HEK293 (cell line): ENCODE data around the gene PPP1R18.

ENCODE experiments used
- CTCF ChIP-seq: fragments of 450-650 bp; formaldehyde crosslinking; IDR thresholded peaks from 2 replicates; pipeline ENCODE4 v1.5.1; 2016; ENCODE audit warnings: missing biosample characterization, missing genetic modification characterization
- GLI4 ChIP-seq: fragments of 450-650 bp; formaldehyde crosslinking; IDR thresholded peaks from 2 replicates; pipeline ENCODE4 v1.5.1; 2016; ENCODE audit warnings: missing biosample characterization, missing genetic modification characterization
- ZBTB11 ChIP-seq: fragments of 450-650 bp; formaldehyde crosslinking; conservative IDR thresholded peaks from 2 replicates; pipeline ENCODE4 v1.5.1; 2016; ENCODE audit warnings: low read depth, missing biosample characterization, missing genetic modification characterization
- ZBTB17 ChIP-seq: fragments of 450-650 bp; formaldehyde crosslinking; IDR thresholded peaks from 2 replicates; pipeline ENCODE4 v1.5.1; 2016; ENCODE audit warnings: missing biosample characterization, missing genetic modification characterization
- ZFP3 ChIP-seq: fragments of 450-650 bp; formaldehyde crosslinking; IDR thresholded peaks from 2 replicates; pipeline ENCODE4 v1.5.1; 2016; ENCODE audit warnings: low read depth, missing biosample characterization, missing genetic modification characterization
- ZNF148 ChIP-seq: fragments of 450-650 bp; formaldehyde crosslinking; IDR thresholded peaks from 2 replicates; pipeline ENCODE4 v1.5.0; 2017; ENCODE audit warnings: missing biosample characterization, missing genetic modification characterization, borderline replicate concordance
- ZNF274 ChIP-seq, 2 experiments: fragments of 200-500 bp in 1 of 2; fragments of 450-650 bp in 1 of 2; sonication (Bioruptor generic) in 1 of 2; formaldehyde crosslinking in 1 of 2; IDR thresholded peaks; 2 replicates each; pipeline versions ENCODE4 v1.5.1 to v1.6.1; 2014 to 2016; ENCODE audit warnings: borderline replicate concordance in 1 of 2, inconsistent platforms in 1 of 2, low read length in 1 of 2, missing biosample characterization in 1 of 2, missing genetic modification characterization in 1 of 2
- ZNF311 ChIP-seq: fragments of 450-650 bp; formaldehyde crosslinking; IDR thresholded peaks from 2 replicates; pipeline ENCODE4 v1.5.1; 2017; ENCODE audit warnings: missing biosample characterization, missing genetic modification characterization, borderline replicate concordance
- TF ChIP-seq, protein P1 (sequence below): fragments of 450-650 bp; formaldehyde crosslinking; IDR thresholded peaks from 2 replicates; pipeline ENCODE4 v1.5.1; 2016; ENCODE audit warnings: missing biosample characterization, missing genetic modification characterization

GRCh38 chr6:30670760-30671527, 15.5 kb downstream of the PPP1R18 start:
- TF ChIP-seq ZBTB11 (tag by site-specific recombination) (no peak), CTCF (peak; percentile 50), ZNF274 (IDR thresholded peaks at IDR 0.05; ENCODE audit: low read length) (no peak), ZNF274 (tag by site-specific recombination; IDR thresholded peaks at IDR 0.05; ENCODE audit: borderline replicate concordance) (no peak), ZBTB17 (tag by site-specific recombination) (no peak), ZNF148 (no peak), GLI4 (tag by site-specific recombination) (no peak), ZFP3 (tag by site-specific recombination) (no peak), ZNF311 (tag by site-specific recombination) (no peak)
- TF ChIP-seq, protein P1, sequence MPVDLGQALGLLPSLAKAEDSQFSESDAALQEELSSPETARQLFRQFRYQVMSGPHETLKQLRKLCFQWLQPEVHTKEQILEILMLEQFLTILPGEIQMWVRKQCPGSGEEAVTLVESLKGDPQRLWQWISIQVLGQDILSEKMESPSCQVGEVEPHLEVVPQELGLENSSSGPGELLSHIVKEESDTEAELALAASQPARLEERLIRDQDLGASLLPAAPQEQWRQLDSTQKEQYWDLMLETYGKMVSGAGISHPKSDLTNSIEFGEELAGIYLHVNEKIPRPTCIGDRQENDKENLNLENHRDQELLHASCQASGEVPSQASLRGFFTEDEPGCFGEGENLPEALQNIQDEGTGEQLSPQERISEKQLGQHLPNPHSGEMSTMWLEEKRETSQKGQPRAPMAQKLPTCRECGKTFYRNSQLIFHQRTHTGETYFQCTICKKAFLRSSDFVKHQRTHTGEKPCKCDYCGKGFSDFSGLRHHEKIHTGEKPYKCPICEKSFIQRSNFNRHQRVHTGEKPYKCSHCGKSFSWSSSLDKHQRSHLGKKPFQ, result 0 out of 2 replicates have a peak, but pooled peaks have one; percentile 32
